ENCODE measurements around the gene SLC28A3.

- TF ChIP-seq CTCF (IDR thresholded peaks at IDR 0.05) (no peak), POLR2A (IDR thresholded peaks at IDR 0.05) (no peak)
These were observed 69.0 kb downstream of the SLC28A3 start for GRCh38 chr9:84271531-84271900.

Measured in suprapubic skin (tissue), 3 donors.